Astrocyte of the hippocampus (primary cell): Measurements from ENCODE around the gene GLDN.
"Not testable (repeated sequence)": the region's sequence is repeated elsewhere in the genome, so short reads cannot be mapped to it uniquely, and the experiment has no call there.

ENCODE experiments used
- DNase-seq: peaks from one replicate; pipeline ENCODE4 v3.0.0; 2011; ENCODE audit warnings: low read depth, low spot score

GLDN gene

DNA sequence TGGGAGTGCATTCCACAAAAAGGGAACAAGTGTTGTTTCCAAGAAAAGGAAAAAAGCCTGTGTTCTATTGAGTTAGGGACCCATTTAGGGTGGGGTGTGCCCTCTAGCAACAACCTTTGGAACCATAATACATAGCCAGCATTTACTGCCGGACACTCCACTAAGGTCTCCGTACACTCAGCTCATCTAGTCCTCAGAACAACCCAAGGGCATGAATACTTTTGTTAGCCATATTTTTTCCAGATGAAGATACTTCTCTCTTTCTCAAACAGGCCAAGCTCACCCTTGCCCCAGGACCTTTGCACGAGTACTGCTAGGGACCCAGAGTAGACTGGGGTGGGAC is 46.2 kb downstream of the GLDN start:
- DNase-seq: no peak

DNA sequence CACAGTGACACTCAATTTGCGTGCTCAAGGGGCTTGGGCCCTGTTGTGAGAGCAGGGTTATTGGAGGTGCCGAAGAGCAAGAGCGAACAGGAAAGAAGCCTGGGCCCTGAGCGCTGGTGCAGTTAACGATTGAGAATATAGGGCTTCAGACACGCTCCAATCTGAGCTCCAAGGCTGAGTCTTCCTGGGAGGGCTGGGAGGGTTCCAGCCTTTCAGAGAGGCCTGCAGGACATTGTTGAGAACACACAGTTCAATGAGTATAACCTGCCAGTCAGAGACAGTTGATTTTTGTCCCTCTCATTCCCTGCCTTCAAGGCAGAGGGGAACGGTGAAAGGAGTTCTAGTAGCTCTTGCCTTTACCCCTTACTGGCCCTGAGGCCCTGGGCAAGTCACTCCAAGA is 47.3 kb downstream of the GLDN start:
- DNase-seq: no peak

DNA sequence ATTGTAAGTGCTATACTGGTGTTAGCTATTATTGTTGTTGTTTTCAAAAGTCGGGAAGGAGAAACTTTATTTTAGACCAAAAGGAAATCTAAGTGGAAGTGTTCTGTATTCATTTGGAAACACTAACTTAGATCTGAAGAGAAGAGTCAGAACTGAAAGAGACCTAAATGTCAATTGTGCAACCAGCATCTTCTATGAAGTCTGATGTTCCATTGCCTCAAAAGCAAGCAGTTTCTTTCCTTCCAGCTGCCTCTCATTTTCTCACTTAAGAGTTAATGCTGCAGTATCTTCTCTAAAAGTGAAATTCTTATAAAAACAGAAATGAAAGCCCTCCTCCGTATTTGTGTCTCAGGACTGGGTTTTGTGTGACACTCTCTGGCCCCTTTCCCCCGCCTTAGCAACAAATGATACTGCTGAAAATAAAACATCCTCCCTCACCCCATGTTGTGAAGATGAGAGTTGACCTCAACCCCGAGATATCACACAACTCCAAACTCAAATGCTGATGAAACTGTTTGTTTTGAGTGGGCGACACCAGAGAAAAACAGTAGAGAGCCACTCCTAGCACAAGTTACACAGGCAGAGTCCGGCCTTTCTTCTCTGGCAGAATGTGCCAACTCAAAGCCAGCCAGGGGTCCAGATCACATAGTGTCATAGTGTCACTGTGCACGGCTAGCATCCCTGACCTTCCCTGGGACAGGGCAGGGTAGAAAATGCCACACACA is 48.9 kb downstream of the GLDN start:
- DNase-seq: no peak

DNA sequence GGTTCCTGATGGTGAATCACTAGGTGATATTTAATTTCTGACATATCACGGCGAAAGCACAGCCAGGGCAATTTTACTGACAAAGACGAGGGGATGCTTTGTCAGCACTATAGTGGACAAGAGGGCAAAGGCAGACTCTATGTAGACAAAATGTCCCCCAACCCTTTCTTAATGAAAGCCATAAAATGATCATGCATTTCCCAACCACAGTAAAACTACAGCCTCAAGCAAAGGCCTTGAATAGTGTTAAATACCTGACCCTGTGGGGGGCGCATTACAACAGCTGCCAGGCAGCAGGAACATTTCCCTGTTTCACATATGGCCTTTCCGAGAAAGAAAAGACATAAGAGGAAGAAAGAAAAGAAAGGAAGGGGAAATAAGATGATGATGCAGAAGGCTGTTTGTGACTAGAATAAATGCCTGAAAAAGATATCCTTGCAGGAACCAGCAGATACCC is 49.5 kb downstream of the GLDN start:
- DNase-seq: no peak

GRCh38 chr15:51396921-51397320 is 55.5 kb downstream of the GLDN start:
- no peak for DNase-seq

DNA sequence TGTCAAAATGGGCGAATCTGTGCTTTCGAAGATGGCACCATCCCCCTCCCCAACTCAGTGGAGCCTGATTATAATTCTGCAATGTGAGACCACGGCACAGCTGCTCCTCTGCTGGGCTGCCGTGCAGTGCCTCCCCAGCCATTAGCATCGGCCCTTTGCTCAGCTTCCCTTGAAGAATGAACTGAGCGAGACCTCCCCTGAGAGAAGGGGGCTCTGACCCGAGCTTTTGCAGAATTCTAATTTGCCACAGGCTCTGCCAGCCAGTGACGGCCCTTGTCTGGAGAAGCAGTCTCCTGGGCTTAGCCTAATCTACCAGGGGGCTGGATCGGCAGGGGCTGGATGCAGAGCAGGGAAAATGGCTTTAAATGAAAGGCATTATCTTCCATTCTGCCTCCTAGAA is 57.2 kb downstream of the GLDN start:
- DNase-seq: no peak

GRCh38 chr15:51401051-51401780 is 59.8 kb downstream of the GLDN start:
- no peak for DNase-seq

GRCh38 chr15:51401872-51402517 is 60.5 kb downstream of the GLDN start:
- peak; percentile 42 for DNase-seq

DNA sequence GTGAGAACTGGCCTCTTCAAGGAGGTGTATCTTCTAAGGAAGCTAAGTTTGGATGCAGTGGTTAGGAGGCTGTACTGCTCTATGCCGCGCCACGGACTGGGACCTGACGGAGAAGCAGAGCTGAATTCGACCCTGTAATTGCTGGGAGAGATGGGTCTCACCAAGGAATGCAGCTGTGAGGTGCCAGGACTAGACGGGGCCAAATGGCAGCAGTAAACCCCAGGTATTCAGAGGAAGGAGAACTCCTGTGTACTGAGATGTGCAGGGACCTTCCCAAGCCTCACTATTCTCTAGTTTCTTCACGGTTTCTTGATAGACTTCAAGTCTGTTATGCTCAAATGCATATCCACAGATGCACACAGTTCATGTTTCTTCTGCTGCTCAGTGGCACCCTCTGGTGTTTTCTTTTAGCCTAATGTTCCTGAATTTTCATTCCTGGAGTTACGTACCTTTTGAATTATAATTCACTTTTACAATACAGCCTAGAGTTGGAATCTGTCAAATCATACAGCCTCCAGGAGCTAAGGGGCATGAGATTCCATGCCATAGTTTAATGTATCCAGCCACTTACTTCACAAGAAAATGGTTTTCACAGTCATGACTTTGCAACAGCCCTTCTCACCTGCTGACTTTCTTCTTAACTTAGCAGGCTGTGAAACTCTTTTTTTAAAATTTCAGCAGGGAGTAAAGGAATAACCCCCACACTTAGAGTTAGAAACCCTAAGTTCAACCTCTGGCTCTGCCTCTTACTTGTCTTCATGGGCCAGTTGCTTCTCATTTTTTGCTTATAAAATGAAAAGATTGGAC is 61.8 kb downstream of the GLDN start:
- DNase-seq: peak; percentile 54

GRCh38 chr15:51403946-51404695 is 62.7 kb downstream of the GLDN start:
- DNase-seq: no peak

GRCh38 chr15:51405693-51406523 is 64.5 kb downstream of the GLDN start:
- DNase-seq: peak; percentile 36

DNA sequence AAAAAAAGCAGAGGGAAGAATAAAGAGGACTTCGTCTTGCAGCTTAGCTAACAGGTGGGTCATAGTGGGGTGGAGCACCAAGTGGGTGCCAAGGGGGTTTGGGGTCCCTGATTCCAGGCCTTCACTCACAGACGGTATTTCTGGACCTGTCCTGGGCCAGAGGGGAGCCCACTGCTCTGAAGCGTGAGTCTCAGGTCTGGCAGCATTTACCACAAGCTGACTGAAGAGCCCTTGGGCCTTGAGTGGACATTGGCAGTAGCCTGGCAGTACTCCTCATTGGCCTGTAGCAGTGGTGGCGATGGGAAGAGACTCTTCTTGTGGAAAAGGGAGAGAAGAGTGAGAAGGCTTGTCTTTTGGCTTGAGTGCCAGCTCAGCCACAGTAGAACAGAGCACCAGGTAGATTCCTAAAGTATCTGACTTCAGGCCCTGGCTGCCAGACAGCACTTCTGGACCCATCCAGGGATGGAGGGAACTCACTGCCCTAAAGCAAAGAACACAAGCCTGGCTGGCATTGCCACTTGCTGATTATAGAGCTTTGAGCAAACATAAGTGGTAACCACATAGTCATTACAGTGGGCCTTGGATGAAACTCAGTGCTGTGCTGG is 72.9 kb downstream of the GLDN start:
- DNase-seq: no peak

DNA sequence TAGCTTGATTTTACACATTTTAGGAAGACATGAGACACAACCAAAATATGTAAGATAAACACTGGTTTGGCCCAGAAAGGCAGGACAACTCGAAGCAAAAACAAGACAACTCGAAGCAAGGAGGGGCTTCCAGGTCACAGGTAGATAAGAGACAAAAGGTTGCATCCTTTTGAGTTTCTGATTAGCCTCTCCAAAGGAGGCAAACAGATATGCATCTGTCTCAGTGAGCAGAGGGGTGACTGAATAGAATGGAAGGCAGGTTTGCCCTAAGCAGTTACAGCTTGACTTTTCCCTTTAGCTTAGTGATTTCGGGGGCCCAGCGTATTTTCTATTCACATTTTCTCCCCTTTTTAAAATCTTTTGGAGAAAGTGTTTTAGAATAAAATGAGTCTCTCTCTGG is 74.7 kb downstream of the GLDN start:
- DNase-seq: no peak

DNA sequence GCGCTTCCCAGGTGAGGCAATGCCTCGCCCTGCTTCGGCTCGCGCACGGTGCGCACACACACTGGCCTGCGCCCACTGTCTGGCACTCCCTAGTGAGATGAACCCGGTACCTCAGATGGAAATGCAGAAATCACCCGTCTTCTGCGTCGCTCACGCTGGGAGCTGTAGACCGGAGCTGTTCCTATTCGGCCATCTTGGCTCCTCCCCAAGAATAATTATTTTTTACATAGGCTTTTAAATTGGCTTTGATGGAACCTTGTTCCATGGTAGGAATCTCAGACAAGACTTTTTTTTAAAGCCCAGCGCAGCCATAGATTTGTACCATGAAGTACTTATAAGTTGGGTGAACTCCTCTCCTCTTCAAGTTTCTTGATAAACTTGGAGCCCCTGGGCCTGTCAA is 81.6 kb downstream of the GLDN start:
- DNase-seq: not testable (repeated sequence)

DNA sequence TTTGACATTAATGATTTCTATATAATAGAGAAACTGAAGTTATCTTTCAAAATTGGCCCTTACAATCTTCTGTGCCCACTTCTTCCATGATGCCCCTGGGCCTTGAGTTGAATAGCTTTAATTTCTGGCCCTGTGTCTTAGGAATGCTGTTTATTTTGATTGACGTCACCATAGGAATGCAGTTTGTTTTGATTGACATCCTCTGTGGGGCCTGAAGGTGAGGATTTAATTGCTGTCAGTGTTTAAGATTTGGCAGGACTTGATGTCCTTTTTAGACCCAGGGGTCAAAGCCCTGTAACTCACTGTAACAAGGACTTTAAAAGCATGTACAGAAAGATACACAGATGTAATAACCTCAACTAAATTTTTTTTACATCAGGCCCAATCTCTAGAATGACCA is 83.3 kb downstream of the GLDN start:
- peak; percentile 15 for DNase-seq

DNA sequence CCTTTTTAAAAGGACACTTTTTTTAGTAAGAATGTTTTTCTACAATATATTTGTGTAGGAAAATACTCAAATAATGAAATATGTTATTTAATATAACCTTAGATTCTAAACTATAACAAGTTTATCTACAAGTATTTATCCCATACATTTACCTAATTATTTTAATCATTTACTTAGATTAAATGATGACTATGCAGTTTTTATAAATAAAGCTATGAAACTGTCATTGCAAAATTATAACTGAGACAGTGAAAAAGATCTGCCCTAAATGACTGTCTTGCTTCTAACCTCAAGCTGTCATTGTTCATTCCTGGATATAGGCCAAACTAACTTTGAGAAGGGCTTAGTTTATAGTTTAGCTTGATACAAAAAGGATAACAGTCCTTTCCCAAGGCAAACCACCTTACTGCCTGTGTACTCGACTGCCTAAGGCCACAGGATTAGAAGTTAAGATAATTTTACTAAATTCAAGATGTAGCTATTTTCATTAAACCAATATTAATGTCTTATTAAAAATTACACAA is 84.1 kb downstream of the GLDN start:
- DNase-seq: peak; percentile 7

DNA sequence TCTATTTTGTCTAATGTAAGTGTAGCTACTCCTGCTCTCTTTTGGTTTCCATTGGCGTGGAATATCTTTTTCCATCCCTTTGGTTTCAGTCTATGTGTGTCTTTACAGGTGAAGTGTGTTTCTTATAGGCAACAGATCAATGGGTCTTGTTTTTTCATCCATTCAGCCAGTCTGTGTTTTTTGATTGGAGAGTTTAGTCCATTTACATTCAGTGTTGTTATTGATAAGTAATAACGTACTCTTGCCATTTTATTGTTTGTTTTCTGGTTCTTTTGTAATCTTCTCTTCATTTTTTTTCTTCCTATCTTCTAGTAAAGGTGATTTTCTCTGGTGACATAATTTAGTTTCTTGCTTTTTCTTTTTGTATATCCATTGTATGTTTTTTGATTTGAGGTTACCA is 97.1 kb downstream of the GLDN start:
- DNase-seq: no peak

GRCh38 chr15:51443282-51443914 is 101.9 kb downstream of the GLDN start:
- DNase-seq: no peak

DNA sequence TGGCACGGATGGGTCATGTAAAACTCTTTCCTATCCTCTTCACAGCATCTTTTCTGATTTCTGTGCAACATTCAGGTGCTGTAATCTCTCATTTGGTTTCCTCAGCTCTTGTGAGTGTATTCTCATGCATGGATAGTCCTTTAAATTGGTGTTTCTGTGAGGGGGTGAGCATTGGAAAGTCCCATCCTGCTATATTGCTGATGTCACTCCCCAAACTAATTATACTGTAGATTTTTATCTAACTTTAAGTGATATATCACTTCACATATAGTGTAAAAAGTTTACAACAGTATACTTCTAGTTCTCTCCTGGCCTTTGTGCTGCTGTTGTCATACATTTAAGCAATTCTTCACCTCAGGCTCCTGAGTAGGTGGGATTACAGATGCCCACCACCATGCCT is 102.7 kb downstream of the GLDN start:
- no peak for DNase-seq
